Hepatocyte (in vitro differentiated cells): ENCODE results near the gene RELL1.

Experiments
- CTCF ChIP-seq: fragments of 200-600 bp; sonication (generic); IDR thresholded peaks from 2 replicates; pipeline ENCODE4 v1.5.1; 2016; ENCODE audit warnings: antibody characterized with exemption, mild to moderate bottlenecking; ENCODE audit not compliant: poor library complexity
- EZH2 ChIP-seq: fragments of 200-600 bp; sonication (generic); IDR thresholded peaks from 2 replicates; pipeline ENCODE4 v1.6.1; 2016; ENCODE audit warnings: antibody characterized with exemption, mild to moderate bottlenecking, borderline replicate concordance

- TF ChIP-seq CTCF (no peak), EZH2 (no peak)
These were observed 40.4 kb downstream of the RELL1 start for GRCh38 chr4:37645736-37646135.
